Activated T-helper 1 cell treated with anti-CD3 and anti-CD28 coated beads, Interleukin-12 subunit alpha, Interleukin-12 subunit beta, Interleukin-2, Interleukin-4 antibody, amounts not matched to agents 30 ng/mL and 10 ng/mL and 1 ng/mL, durations not matched to agents 14 hours and 24 hours and 36 hours (primary cell): ENCODE results near the gene RHBDL1. TPM values are rescaled to one million over a fixed set of nuclear protein-coding genes. Genes with fewer than 3 reads are reported as not detected.

Source experiments
- DNase-seq: peaks from one replicate; pipeline ENCODE4 v3.0.0; 2021; ENCODE audit warnings: low spot score
- H3K27ac Mint-ChIP-seq: one replicate; pipeline ENCODE4 v1.8.0; 2021; ENCODE audit warnings: mild to moderate bottlenecking, mixed read lengths
- H3K27me3 Mint-ChIP-seq: one replicate; pipeline ENCODE4 v1.8.0; 2022; ENCODE audit warnings: mild to moderate bottlenecking, moderate library complexity, mixed read lengths; ENCODE audit not compliant: insufficient read depth
- H3K36me3 Mint-ChIP-seq: one replicate; pipeline ENCODE4 v1.8.0; 2021; ENCODE audit warnings: low read depth, mixed read lengths
- H3K4me1 Mint-ChIP-seq: one replicate; pipeline ENCODE4 v1.8.0; 2021; ENCODE audit warnings: low read depth, mixed read lengths
- H3K4me3 Mint-ChIP-seq: one replicate; pipeline ENCODE4 v1.8.0; 2021; ENCODE audit warnings: mild to moderate bottlenecking, moderate library complexity, mixed read lengths
- H3K9me3 Mint-ChIP-seq: one replicate; pipeline ENCODE4 v1.8.0; 2021; ENCODE audit warnings: mixed read lengths
- intact Hi-C: fragments of 100-400 bp; cut with micrococcal nuclease; formaldehyde crosslinking; loops from one replicate; pipeline ENCODE4 v1.15.1; 2024
- total RNA-seq: library from RNA; stranded (reverse); gene quantifications from 2 replicates; pipeline ENCODE4 v1.2.3, GENCODE V29; 2022

Gene RHBDL1
- total RNA-seq, 1 donor from 2014 or later = 1.1 TPM

DNA sequence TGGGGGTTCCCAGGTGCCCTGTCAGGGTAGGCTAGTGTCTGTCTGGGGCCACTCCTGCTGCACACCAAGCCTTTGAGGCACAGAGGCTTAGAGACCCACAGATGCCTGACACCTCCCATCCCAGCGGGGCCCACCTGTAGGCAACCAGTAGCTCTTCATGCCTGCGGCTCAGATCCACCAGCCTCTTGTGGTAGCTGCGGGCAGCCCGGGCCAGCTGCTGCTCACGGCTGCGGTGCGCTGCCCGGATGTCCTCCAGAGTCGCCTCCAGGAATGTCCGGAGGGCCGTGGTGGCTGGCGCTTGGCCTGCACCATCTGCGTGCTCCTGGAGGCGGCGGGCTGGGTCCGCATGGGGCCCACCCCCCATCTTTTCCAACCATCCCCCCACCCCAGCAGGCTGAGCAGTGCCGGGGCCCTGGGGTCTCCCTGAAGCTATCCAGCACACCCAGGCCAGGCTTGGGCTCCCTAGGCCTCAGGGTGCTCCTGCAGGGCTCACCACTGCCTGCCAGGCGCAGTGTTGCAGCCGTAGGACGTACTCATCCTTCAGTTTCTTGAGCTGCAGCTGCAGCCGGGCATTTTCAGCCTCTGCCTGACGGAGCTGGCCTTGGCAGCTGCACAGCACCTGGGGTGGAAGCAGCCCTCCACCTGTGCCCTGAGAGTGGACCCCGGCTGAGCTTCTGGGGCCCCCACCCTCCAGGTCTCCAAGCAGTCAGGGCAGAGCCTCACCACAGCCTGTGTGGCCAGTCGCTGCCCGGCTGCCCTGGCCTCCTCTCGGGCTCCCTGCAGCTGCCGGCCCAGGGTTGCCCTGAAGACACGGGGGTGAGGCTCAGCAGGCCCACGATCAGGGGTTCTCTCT is 48.9 kb downstream of the RHBDL1 start:
- Mint-ChIP-seq H3K27me3 (peaks cover 4% of the 10 kb centered on the region), H3K9me3 (no peaks in the 10 kb centered on the region)

DNA sequence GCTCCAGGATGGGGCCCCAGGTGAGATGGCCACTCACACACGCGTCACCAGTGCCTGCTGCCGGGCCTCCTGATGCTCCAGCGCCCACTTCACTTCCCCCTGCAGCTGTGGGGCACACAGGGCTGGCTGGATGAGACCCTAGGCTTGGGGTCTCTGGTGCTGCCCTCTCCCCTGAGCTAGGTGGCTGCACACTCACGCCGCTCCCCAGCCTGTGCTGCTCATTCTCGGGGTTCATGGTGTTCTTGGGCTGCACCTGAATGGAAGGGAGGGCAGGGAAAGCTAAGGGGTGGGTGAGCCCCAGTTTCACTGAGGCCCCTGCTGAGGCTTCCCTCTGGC is 49.5 kb downstream of the RHBDL1 start:
- no peak for DNase-seq
- Mint-ChIP-seq H3K4me3 (no peak overlapping the region), H3K4me1 (no peaks in the 10 kb centered on the region), H3K36me3 (no peaks in the 10 kb centered on the region), H3K9me3 (no peaks in the 10 kb centered on the region), H3K27me3 (peaks cover 3% of the 10 kb centered on the region), H3K27ac (no peak overlapping the region)
- intact Hi-C loops = no loop called here

More for the DNA sequence above, 48.9 kb downstream of the RHBDL1 start:
- no peak for DNase-seq
- intact Hi-C loops = no loop called here
- Mint-ChIP-seq H3K36me3 (no peaks in the 10 kb centered on the region), H3K27ac (no peak overlapping the region), H3K4me3 (no peak overlapping the region), H3K4me1 (no peaks in the 10 kb centered on the region)

DNA sequence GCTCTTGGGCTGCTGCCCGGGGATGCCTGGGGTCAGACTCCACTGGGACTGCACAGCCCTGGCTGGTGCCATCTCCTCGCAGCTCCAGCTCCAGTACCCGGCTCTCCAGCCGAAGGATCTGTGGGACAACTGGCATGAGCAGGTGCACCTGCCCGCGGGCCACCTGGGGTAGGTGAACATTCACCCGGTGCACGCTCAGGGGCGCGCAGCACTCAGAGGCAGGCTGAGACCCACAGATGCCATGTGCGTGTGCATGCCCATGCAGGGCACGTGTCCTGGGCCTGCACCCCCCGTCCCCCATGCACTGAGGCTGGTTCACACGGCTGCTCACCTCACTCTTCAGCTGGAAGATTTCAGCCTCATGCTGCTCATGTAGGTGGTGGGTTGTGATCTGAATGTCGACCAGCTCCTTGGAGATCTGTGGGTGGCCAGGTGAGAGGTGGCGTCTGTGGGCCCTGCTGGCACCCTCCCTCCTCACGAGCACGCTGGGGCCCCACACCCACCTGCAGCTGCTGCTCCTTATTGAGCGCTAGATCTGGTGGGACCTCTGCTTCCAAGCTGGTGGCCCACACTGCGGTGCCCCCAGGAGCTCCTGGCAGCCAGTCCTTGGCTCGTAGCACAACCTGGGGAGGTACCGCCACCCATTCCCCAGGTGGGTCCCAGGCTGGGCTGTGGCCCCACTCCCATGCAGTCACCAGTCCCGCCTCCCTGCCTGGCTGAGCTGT is 50.2 kb downstream of the RHBDL1 start:
- DNase-seq = no peak
- Mint-ChIP-seq H3K4me3 (no peak overlapping the region), H3K4me1 (no peaks in the 10 kb centered on the region), H3K36me3 (no peaks in the 10 kb centered on the region), H3K9me3 (no peaks in the 10 kb centered on the region), H3K27me3 (peaks cover 3% of the 10 kb centered on the region), H3K27ac (no peak overlapping the region)
- intact Hi-C loops = no loop called here

DNA sequence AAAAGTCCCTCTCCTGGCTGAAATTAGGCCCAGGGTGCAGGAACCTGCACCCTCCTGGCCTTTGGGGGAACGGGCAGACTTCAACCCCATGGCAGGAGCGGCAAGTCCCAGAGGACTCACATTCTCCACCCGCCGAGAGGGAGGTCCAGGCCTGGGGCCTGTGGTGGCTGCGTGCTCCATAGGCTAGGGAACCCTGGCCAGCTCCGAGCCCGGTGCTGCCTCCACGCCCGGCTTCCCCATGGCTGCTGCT is 50.6 kb downstream of the RHBDL1 start:
- Mint-ChIP-seq H3K36me3 (no peaks in the 10 kb centered on the region), H3K9me3 (no peaks in the 10 kb centered on the region), H3K27ac (no peak overlapping the region), H3K4me3 (no peak overlapping the region), H3K27me3 (peaks cover 3% of the 10 kb centered on the region), H3K4me1 (no peaks in the 10 kb centered on the region)
- DNase-seq = no peak
- intact Hi-C loops = no loop called here

DNA sequence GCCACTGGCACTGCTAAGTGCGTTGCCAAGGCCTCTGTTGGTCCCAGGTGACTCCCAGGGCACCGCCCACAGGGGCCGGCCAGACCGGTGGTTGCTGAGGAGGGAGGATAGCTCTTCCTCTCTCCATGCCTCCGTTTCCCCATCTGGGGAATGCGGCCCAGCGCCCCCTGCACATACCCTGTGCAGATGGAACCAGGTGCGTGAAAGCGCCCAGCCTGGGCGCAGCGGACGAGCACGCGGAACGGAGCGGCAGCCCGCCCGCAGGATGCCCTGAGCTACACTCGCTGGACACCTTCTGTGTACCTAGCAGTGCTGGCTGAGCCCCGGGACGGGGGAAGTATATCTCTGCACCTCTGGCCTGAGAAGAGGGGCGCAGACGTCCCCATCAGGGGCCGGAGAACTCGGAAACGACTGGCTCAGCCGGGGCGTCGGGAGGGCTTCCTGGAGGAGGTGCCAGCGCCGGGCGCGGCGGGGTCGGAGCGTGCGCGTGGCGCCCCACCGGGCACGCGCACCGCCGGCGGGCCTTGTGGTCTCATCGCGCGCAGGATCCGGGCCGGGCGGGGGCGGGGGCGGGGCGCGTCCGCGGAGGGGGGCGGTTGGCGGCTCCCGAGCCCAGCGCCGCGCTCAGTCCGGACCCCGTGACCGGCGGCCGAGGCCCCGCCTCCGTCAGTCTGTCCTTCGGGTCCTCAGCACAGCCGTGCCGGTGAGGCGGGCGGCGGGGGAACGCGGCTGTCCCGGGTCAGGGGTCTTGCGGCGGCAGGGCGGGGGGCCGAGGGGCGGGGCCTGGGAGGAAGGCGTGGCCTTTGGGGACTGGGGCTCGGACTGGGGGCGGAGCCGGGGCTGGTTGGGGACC is 51.2 kb downstream of the RHBDL1 start, which contains the start of the genes CCDC78 and HAGHL:
TSS of gene CCDC78 (minus strand) at position 6 of the 853 bp plus-strand sequence. CDS start 76 bp downstream, outside the sequence.
TSS of gene HAGHL (plus strand) at position 669 of the 853 bp plus-strand sequence. CDS start 404 bp downstream, outside the sequence.
- Mint-ChIP-seq H3K27ac (no peak within 1 kb of the TSS), H3K36me3 (no peaks in the 10 kb centered on the region), H3K4me3 (peak within 1 kb of the TSS; percentile 75), H3K4me1 (no peaks in the 10 kb centered on the region), H3K27me3 (peaks cover 3% of the 10 kb centered on the region), H3K9me3 (no peaks in the 10 kb centered on the region)
- DNase-seq = peak; percentile 38
- intact Hi-C loops = no loop called here

DNA sequence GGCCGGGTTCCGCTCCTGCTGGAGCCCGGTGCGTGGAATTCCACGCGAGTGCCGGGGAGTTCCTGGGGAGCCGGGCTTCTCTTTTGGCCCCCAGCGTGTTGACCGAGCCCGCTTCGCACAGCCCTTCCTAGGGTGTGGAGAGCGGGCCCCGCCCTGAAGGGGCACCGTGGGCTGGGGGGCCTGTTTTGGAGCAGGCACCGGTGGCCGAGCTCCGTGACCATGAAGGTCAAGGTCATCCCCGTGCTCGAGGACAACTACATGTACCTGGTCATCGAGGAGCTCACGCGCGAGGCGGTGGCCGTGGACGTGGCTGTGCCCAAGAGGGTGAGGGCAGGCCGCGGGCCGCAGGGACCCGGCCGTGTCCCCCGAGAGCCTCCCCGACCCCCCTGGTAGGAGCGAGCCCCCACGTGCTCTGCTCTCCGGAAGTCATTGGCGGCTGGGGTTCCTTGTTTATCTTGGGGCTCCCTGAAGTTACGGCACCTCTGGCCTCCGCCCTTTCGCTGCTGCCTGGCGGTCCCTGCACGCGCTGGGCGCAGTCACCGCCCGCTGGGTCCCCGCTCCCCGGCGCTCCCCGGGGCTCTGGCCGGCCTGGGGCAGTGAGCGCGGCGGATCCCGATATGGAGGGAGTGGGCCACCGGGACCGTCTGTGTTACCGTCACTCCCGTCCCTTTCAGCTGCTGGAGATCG is 52.0 kb downstream of the RHBDL1 start:
- Mint-ChIP-seq H3K27me3 (peaks cover 3% of the 10 kb centered on the region), H3K4me3 (peak overlapping the region; percentile 49), H3K27ac (no peak overlapping the region), H3K36me3 (no peaks in the 10 kb centered on the region), H3K4me1 (no peaks in the 10 kb centered on the region), H3K9me3 (no peaks in the 10 kb centered on the region)
- no peak for DNase-seq
- intact Hi-C loops = no loop called here

Other genes with a start within 250 kb of the RHBDL1 start
- gene CAPN15, start 148.0 kb upstream of the RHBDL1 start, total RNA-seq = 122 and 124 TPM in 2 replicates
- not detected in 2 replicates for gene PRR35, start 115.3 kb upstream of the RHBDL1 start, total RNA-seq
- 1.0 and 1.2 TPM in 2 replicates for gene NHLRC4, start 108.7 kb upstream of the RHBDL1 start, total RNA-seq
- gene PIGQ, start 105.7 kb upstream of the RHBDL1 start, total RNA-seq = 50.1 and 52.6 TPM in 2 replicates
- gene RAB40C, start 85.6 kb upstream of the RHBDL1 start, total RNA-seq = 14.0 and 15.2 TPM in 2 replicates
- 0.34 and 0.44 TPM in 2 replicates for gene WFIKKN1, start 44.7 kb upstream of the RHBDL1 start, total RNA-seq
- 141 and 147 TPM in 2 replicates for gene METTL26, start 39.4 kb upstream of the RHBDL1 start, total RNA-seq
- gene MCRIP2, start 33.8 kb upstream of the RHBDL1 start, total RNA-seq = 66.5 and 67.6 TPM in 2 replicates
- gene WDR90, start 26.3 kb upstream of the RHBDL1 start, total RNA-seq = 81.2 and 82.3 TPM in 2 replicates
- 165 and 177 TPM in 2 replicates for gene RHOT2, start 7.5 kb upstream of the RHBDL1 start, total RNA-seq
- gene STUB1, start 4.7 kb downstream of the RHBDL1 start, total RNA-seq = 94.0 and 95.4 TPM in 2 replicates
- 63.4 and 71.4 TPM in 2 replicates for gene JMJD8, start 8.7 kb downstream of the RHBDL1 start, total RNA-seq
- gene WDR24, start 14.7 kb downstream of the RHBDL1 start, total RNA-seq = 21.6 and 22.1 TPM in 2 replicates
- 6.3 and 7.6 TPM in 2 replicates for gene FBXL16, start 30.1 kb downstream of the RHBDL1 start, total RNA-seq
- gene METRN, start 39.4 kb downstream of the RHBDL1 start, total RNA-seq = 21.8 and 29.6 TPM in 2 replicates
- 41.3 and 41.6 TPM in 2 replicates for gene ANTKMT, start 45.5 kb downstream of the RHBDL1 start, total RNA-seq
- 5.8 and 7.8 TPM in 2 replicates for gene CCDC78, start 50.8 kb downstream of the RHBDL1 start, total RNA-seq
- 15.8 and 19.1 TPM in 2 replicates for gene HAGHL, start 51.4 kb downstream of the RHBDL1 start, total RNA-seq
- 41.0 and 43.1 TPM in 2 replicates for gene CIAO3, start 65.3 kb downstream of the RHBDL1 start, total RNA-seq
- gene MSLN, start 85.1 kb downstream of the RHBDL1 start, total RNA-seq = not detected in 2 replicates
- gene RPUSD1, start 112.7 kb downstream of the RHBDL1 start, total RNA-seq = 49.4 and 49.9 TPM in 2 replicates
- gene CHTF18, start 112.9 kb downstream of the RHBDL1 start, total RNA-seq = 142 and 154 TPM in 2 replicates
- gene GNG13, start 125.1 kb downstream of the RHBDL1 start, total RNA-seq = not detected in 2 replicates